HCT116 (cell line): ENCODE measurements around the gene ZNF148. TPM values are rescaled to one million over a fixed set of nuclear protein-coding genes. Genes with fewer than 3 reads are reported as not detected.

Source experiments
- ATAC-seq: fragments of 200-7000 bp; cut with Tn5 transposase; 2 replicates; pipeline ENCODE4 v1.9.1; 2020; ENCODE audit warnings: mild to moderate bottlenecking, moderate library complexity
- BruUV-seq: library from RNA; stranded (reverse); fragments of 400-500 nt; replicated peaks from 2 replicates; lab custom pipeline; 2021; lab: Mats Ljungman, UMichigan
- CTCF ChIA-PET: fragments of 300-600 bp; sonication (Branson Sonifier 250); formaldehyde crosslinking; loops from one replicate; lab custom pipeline; 2021; ENCODE audit warnings: antibody characterized with exemption; lab: Charles Lee
- POLR2A ChIA-PET: fragments of 300-600, 350-600 bp; sonication (Branson Sonifier 250); formaldehyde crosslinking; loops from one replicate; lab custom pipeline; 2021; ENCODE audit warnings: antibody characterized with exemption; lab: Charles Lee
- RAD21 ChIA-PET, 2 experiments: fragments of 300-600 bp; sonication (Branson Sonifier 250); formaldehyde crosslinking; loops; one replicate each; lab custom pipeline; 2023; ENCODE audit warnings: low total read pairs in 2 of 2; ENCODE audit not compliant: uncharacterized antibody in 2 of 2, unreplicated experiment in 2 of 2, low non-redundant PET in 1 of 2; lab: Charles Lee
- DNase-seq: peaks from one replicate; pipeline ENCODE4 v3.0.0-alpha.2; 2010; ENCODE audit warnings: low read depth, low spot score
- H2AFZ ChIP-seq: fragments of 200-600 bp; shearing (Covaris generic), sonication (generic); 2 replicates; pipeline ENCODE4 v1.6.1; 2017; ENCODE audit warnings: low read depth, mixed run types, mixed read lengths, antibody characterized with exemption, low read length; ENCODE audit not compliant: poor library complexity, severe bottlenecking
- H3K27ac ChIP-seq: 2 replicates; pipeline ENCODE4 v1.5.1; 2012; ENCODE audit warnings: low read depth, low read length
- H3K27me3 ChIP-seq: fragments of 200-600 bp; sonication (generic); 2 replicates; pipeline ENCODE4 v1.6.1; 2016; ENCODE audit warnings: mixed run types, low read length, mixed read lengths; ENCODE audit not compliant: insufficient read depth
- H3K36me3 ChIP-seq, 2 experiments: fragments of 200-500 bp in 1 of 2; fragments of 200-600 bp in 1 of 2; sonication (Bioruptor generic) in 1 of 2; sonication (generic) in 1 of 2; 2 replicates each; pipeline versions ENCODE4 v1.5.1 to v1.6.1; 2014 to 2016; ENCODE audit warnings: low read length in 2 of 2, inconsistent platforms in 1 of 2, mixed read lengths in 1 of 2, mixed run types in 1 of 2; ENCODE audit not compliant: insufficient read depth in 2 of 2, control insufficient read depth in 1 of 2
- H3K4me1 ChIP-seq, 2 experiments: fragments of 200-600 bp in 1 of 2; sonication (generic) in 1 of 2; 2 replicates each; pipeline versions ENCODE4 v1.5.1 to v1.6.1; 2012 to 2017; ENCODE audit warnings: low read length in 2 of 2, inconsistent platforms in 1 of 2, mild to moderate bottlenecking in 1 of 2, mixed read lengths in 1 of 2, mixed run types in 1 of 2, moderate library complexity in 1 of 2; ENCODE audit not compliant: insufficient read depth in 2 of 2, control insufficient read depth in 1 of 2
- H3K4me2 ChIP-seq: fragments of 200-600 bp; sonication (generic); 2 replicates; pipeline ENCODE4 v1.6.1; 2017; ENCODE audit warnings: mixed run types, low read length, mixed read lengths
- H3K4me3 ChIP-seq, 2 experiments: fragments of 200-600 bp in 1 of 2; sonication (generic) in 1 of 2; replicated peaks in 1 of 2; 2 replicates each; pipeline ENCODE4 v1.5.1; 2011 to 2016; ENCODE audit warnings: low read length in 2 of 2, control low read depth in 1 of 2, low read depth in 1 of 2, mild to moderate bottlenecking in 1 of 2, mixed read lengths in 1 of 2, mixed run types in 1 of 2
- H3K79me2 ChIP-seq: fragments of 200-600 bp; sonication (generic); 2 replicates; pipeline ENCODE4 v1.6.1; 2017; ENCODE audit warnings: mild to moderate bottlenecking, mixed run types, low read length, moderate library complexity, mixed read lengths; ENCODE audit not compliant: insufficient read depth
- H3K9ac ChIP-seq: fragments of 200-600 bp; sonication (generic); 2 replicates; pipeline ENCODE4 v1.6.1; 2016; ENCODE audit warnings: low read length, mixed read lengths
- H3K9me2 ChIP-seq: fragments of 200-600 bp; sonication (generic), shearing (Covaris generic); 2 replicates; pipeline ENCODE4 v1.6.1; 2017; ENCODE audit warnings: mixed run types, mild to moderate bottlenecking, moderate library complexity; ENCODE audit not compliant: insufficient read depth
- H3K9me3 ChIP-seq, 2 experiments: fragments of 200-500 bp in 1 of 2; fragments of 200-600 bp in 1 of 2; sonication (Bioruptor generic) in 1 of 2; sonication (generic) in 1 of 2; 2 replicates each; pipeline ENCODE4 v1.6.1; 2014 to 2017; ENCODE audit warnings: low read length in 2 of 2, mixed read lengths in 2 of 2, inconsistent platforms in 1 of 2, low read depth in 1 of 2, mild to moderate bottlenecking in 1 of 2, mixed run types in 1 of 2, moderate library complexity in 1 of 2; ENCODE audit not compliant: control insufficient read depth in 1 of 2, insufficient read depth in 1 of 2
- H4K20me1 ChIP-seq: fragments of 200-600 bp; sonication (generic), shearing (Covaris generic); 2 replicates; pipeline ENCODE4 v1.6.1; 2017; ENCODE audit warnings: mixed run types, mild to moderate bottlenecking, moderate library complexity; ENCODE audit not compliant: insufficient read depth
- EGR1 ChIP-seq: IDR thresholded peaks from 2 replicates; pipeline ENCODE4 v1.6.1; 2012; ENCODE audit warnings: low read depth
- ELF1 ChIP-seq: IDR thresholded peaks from 2 replicates; pipeline ENCODE4 v1.6.1; 2012; ENCODE audit warnings: low read depth, borderline replicate concordance
- EZH2phosphoT487 ChIP-seq: fragments of 200-600 bp; IDR thresholded peaks from 2 replicates; pipeline ENCODE4 v1.6.1; 2018; ENCODE audit warnings: antibody characterized with exemption, borderline replicate concordance
- POLR2A ChIP-seq: IDR thresholded peaks from 2 replicates; pipeline ENCODE4 v1.7.0; 2011; ENCODE audit warnings: borderline replicate concordance; ENCODE audit not compliant: insufficient read depth, insufficient read length; ENCODE audit errors: extremely low read depth
- RAD21 ChIP-seq: IDR thresholded peaks from 2 replicates; pipeline ENCODE4 v1.6.1; 2012; ENCODE audit warnings: low read depth, mild to moderate bottlenecking
- SIN3A ChIP-seq: IDR thresholded peaks from 2 replicates; pipeline ENCODE4 v1.6.1; 2012; ENCODE audit warnings: low read depth
- SP1 ChIP-seq: IDR thresholded peaks from 2 replicates; pipeline ENCODE4 v1.6.1; 2012; ENCODE audit warnings: low read depth
- SRF ChIP-seq: IDR thresholded peaks from 2 replicates; pipeline ENCODE4 v1.6.1; 2012; ENCODE audit warnings: low read depth
- ZNF274 ChIP-seq: fragments of 200-500 bp; sonication (Bioruptor generic); IDR thresholded peaks from 2 replicates; pipeline ENCODE4 v1.6.1; 2014; ENCODE audit warnings: mild to moderate bottlenecking, low read depth, low read length, inconsistent platforms
- intact Hi-C: fragments of 100-400 bp; cut with micrococcal nuclease; formaldehyde crosslinking; loops from 2 replicates; pipeline ENCODE4 v1.10.0; 2022
- total RNA-seq: library from RNA; stranded (reverse); gene quantifications from one replicate; pipeline ENCODE4 v1.2.1, GENCODE V29; 2021; ENCODE audit not compliant: unreplicated experiment
- TF ChIP-seq, protein P1 (sequence below): IDR thresholded peaks from 2 replicates; pipeline ENCODE4 v1.6.1; 2012; ENCODE audit warnings: low read depth
- TF ChIP-seq, protein P2 (sequence below), 3 experiments: fragments of 200-600 bp in 1 of 3; sonication (generic) in 1 of 3; IDR thresholded peaks in 2 of 3; conservative IDR thresholded peaks in 1 of 3; 2 replicates each; pipeline ENCODE4 v1.5.1; 2012 to 2017; ENCODE audit warnings: low read depth in 2 of 3, low read length in 2 of 3, antibody characterized with exemption in 1 of 3, borderline replicate concordance in 1 of 3, control low read depth in 1 of 3, mild to moderate bottlenecking in 1 of 3, mixed read lengths in 1 of 3, mixed run types in 1 of 3, moderate library complexity in 1 of 3; ENCODE audit not compliant: insufficient read depth in 1 of 3
- TF ChIP-seq, protein P3 (sequence below): IDR thresholded peaks from 2 replicates; pipeline ENCODE4 v1.6.1; 2011; ENCODE audit warnings: mild to moderate bottlenecking, low read length, moderate library complexity; ENCODE audit not compliant: insufficient replicate concordance; ENCODE audit errors: extremely low read depth

The ZNF148 gene
- total RNA-seq, 1 experiment from 2014 or later: 35.0 TPM

DNA sequence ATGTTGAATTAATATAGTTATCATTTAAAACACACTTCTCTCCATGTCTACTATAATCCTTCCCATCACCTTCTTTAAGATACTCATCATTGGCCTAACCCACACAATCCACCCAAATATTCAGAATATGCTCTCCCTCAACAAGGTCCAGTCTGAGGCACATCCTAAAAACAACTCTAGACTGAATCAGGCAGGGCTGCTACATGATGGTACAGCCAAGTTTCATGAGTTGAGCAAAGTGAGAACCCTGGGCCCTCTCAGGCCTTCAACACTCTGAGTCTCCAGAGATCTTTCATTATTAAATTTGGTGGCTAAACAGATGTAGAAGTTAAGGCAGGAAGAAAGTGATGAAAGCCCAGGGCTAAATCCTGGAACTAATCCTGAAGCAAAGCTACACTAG lies 16.2 kb downstream of the ZNF148 start:
- Histone ChIP-seq H3K36me3 (no peaks in the 10 kb centered on the region), H3K79me2 (peaks cover 98% of the 10 kb centered on the region), H3K4me1 (no peaks in the 10 kb centered on the region), H3K9me3 (no peaks in the 10 kb centered on the region), H3K4me3 (no peak overlapping the region), H3K9ac (no peak overlapping the region), H4K20me1 (peaks cover 10% of the 10 kb centered on the region; the same call in 1 of the 2 replicates), H3K9me2 (no peaks in the 10 kb centered on the region), H3K27ac (no peak overlapping the region), H2AFZ (no peak overlapping the region), H3K27me3 (no peaks in the 10 kb centered on the region), H3K4me2 (no peak overlapping the region)
- RAD21 ChIA-PET: no interaction called here
- DNase-seq (no peak), ATAC-seq (no peak)
- BruUV-seq: no TSS peak
- intact Hi-C loops: no loop called here
- TF ChIP-seq EZH2phosphoT487 (no peak), ELF1 (no peak)
- POLR2A ChIA-PET: no interaction called here
- CTCF ChIA-PET: no interaction called here

DNA sequence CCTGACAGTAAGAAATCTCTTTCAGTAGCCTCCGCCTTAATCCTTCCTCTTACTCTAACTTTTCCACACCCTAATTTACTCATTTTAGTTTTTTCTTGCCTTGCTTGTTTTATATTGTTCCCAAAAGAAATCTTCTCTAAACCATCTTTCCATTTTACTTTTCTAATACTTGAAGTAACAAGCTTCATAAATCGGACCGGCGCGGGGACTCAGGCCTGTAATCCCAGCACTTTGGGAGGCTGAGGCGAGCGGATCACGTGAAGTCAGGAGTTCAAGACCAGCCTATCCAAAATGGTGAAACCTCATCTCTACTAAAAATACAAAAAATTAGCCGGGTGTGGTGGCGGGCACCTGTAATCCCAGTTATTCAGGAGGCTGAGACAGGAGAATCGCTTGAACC lies 17.3 kb downstream of the ZNF148 start:
- POLR2A ChIA-PET: no interaction called here

More for the DNA sequence above, 17.3 kb downstream of the ZNF148 start:
- no peak for ATAC-seq
- intact Hi-C loops: no loop called here
- H3K4me3 ChIP-seq: no peak overlapping the region
- peaks cover 98% of the 10 kb centered on the region for H3K79me2 ChIP-seq
- no peak overlapping the region for H3K27ac ChIP-seq
- H3K27me3 ChIP-seq: no peaks in the 10 kb centered on the region
- H3K9me2 ChIP-seq: no peaks in the 10 kb centered on the region
- no peaks in the 10 kb centered on the region for H3K9me3 ChIP-seq
- H3K9ac ChIP-seq: no peak overlapping the region
- no peak overlapping the region for H3K4me2 ChIP-seq
- H3K36me3 ChIP-seq: no peaks in the 10 kb centered on the region
- H2AFZ ChIP-seq: no peak overlapping the region
- CTCF ChIA-PET: no interaction called here
- RAD21 ChIA-PET: no interaction called here
- no peaks in the 10 kb centered on the region for H3K4me1 ChIP-seq
- TF ChIP-seq, protein P1, sequence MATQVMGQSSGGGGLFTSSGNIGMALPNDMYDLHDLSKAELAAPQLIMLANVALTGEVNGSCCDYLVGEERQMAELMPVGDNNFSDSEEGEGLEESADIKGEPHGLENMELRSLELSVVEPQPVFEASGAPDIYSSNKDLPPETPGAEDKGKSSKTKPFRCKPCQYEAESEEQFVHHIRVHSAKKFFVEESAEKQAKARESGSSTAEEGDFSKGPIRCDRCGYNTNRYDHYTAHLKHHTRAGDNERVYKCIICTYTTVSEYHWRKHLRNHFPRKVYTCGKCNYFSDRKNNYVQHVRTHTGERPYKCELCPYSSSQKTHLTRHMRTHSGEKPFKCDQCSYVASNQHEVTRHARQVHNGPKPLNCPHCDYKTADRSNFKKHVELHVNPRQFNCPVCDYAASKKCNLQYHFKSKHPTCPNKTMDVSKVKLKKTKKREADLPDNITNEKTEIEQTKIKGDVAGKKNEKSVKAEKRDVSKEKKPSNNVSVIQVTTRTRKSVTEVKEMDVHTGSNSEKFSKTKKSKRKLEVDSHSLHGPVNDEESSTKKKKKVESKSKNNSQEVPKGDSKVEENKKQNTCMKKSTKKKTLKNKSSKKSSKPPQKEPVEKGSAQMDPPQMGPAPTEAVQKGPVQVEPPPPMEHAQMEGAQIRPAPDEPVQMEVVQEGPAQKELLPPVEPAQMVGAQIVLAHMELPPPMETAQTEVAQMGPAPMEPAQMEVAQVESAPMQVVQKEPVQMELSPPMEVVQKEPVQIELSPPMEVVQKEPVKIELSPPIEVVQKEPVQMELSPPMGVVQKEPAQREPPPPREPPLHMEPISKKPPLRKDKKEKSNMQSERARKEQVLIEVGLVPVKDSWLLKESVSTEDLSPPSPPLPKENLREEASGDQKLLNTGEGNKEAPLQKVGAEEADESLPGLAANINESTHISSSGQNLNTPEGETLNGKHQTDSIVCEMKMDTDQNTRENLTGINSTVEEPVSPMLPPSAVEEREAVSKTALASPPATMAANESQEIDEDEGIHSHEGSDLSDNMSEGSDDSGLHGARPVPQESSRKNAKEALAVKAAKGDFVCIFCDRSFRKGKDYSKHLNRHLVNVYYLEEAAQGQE: no peak
- TF ChIP-seq SP1 (no peak), ZNF274 (no peak), POLR2A (no peak), RAD21 (no peak), SRF (no peak), SIN3A (no peak), EGR1 (no peak)
- TF ChIP-seq, protein P2, sequence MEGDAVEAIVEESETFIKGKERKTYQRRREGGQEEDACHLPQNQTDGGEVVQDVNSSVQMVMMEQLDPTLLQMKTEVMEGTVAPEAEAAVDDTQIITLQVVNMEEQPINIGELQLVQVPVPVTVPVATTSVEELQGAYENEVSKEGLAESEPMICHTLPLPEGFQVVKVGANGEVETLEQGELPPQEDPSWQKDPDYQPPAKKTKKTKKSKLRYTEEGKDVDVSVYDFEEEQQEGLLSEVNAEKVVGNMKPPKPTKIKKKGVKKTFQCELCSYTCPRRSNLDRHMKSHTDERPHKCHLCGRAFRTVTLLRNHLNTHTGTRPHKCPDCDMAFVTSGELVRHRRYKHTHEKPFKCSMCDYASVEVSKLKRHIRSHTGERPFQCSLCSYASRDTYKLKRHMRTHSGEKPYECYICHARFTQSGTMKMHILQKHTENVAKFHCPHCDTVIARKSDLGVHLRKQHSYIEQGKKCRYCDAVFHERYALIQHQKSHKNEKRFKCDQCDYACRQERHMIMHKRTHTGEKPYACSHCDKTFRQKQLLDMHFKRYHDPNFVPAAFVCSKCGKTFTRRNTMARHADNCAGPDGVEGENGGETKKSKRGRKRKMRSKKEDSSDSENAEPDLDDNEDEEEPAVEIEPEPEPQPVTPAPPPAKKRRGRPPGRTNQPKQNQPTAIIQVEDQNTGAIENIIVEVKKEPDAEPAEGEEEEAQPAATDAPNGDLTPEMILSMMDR (IDR thresholded peaks at IDR 0.05 in 2 of 3, conservative IDR thresholded peaks at IDR 0.05 in 1 of 3; ENCODE audit: borderline replicate concordance in 1 of 3, insufficient read depth in 1 of 3, low read depth in 2 of 3, low read length in 2 of 3): no peak
- TF ChIP-seq, protein P3, sequence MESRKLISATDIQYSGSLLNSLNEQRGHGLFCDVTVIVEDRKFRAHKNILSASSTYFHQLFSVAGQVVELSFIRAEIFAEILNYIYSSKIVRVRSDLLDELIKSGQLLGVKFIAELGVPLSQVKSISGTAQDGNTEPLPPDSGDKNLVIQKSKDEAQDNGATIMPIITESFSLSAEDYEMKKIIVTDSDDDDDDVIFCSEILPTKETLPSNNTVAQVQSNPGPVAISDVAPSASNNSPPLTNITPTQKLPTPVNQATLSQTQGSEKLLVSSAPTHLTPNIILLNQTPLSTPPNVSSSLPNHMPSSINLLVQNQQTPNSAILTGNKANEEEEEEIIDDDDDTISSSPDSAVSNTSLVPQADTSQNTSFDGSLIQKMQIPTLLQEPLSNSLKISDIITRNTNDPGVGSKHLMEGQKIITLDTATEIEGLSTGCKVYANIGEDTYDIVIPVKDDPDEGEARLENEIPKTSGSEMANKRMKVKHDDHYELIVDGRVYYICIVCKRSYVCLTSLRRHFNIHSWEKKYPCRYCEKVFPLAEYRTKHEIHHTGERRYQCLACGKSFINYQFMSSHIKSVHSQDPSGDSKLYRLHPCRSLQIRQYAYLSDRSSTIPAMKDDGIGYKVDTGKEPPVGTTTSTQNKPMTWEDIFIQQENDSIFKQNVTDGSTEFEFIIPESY: no peak
- no TSS peak for BruUV-seq
- H4K20me1 ChIP-seq: peaks cover 14% of the 10 kb centered on the region; the same call in 1 of the 2 replicates
- no peak for DNase-seq
